Retina (tissue), 1 donor: ENCODE results near the gene MPIG6B.

Experiments
- DNase-seq: peaks from one replicate; pipeline ENCODE4 v3.0.0-alpha.2; 2016

Gene MPIG6B

GRCh38 chr6:31723980-31724691 lies 963 bp downstream of the MPIG6B start:
- DNase-seq, result no peak

DNA sequence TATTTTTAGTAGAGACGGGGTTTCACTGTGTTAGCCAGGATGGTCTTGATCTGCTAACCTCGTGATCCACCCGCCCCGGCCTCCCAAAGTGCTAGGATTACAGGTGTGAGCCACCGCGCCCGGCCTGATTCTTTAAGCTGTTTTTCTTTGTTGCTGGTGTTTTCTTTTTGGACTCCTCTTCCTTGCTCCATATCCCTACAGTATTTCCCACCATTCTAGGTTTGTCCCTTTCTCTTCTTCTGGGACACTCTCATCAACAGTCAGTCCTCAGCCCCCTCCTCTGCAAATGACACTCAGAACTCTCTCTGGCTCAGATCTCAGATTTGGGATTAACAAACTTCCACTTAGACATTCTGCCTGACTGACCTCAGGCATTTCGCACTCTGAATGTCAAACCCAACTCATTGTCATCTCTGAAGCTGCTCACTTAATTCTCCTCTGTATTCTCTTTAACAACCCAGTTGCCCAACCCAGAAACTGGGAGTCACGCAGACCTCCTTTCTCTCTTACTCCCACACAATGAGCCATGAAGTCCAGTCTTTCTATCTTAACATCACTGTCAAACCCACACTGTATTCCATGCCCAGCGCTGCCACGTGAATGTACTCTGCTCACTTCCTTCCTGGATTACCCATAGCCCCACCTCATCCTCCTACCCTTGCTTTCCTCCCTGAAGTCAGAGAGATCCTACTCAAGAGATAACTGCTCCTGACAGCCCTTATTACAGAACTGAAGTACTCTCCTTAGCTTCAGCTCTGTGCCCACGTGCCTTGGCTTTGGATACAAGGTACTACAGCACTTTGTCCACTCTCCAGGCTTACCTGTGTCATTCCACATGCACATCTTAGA lies 2.6 kb downstream of the MPIG6B start:
- DNase-seq, result no peak

DNA sequence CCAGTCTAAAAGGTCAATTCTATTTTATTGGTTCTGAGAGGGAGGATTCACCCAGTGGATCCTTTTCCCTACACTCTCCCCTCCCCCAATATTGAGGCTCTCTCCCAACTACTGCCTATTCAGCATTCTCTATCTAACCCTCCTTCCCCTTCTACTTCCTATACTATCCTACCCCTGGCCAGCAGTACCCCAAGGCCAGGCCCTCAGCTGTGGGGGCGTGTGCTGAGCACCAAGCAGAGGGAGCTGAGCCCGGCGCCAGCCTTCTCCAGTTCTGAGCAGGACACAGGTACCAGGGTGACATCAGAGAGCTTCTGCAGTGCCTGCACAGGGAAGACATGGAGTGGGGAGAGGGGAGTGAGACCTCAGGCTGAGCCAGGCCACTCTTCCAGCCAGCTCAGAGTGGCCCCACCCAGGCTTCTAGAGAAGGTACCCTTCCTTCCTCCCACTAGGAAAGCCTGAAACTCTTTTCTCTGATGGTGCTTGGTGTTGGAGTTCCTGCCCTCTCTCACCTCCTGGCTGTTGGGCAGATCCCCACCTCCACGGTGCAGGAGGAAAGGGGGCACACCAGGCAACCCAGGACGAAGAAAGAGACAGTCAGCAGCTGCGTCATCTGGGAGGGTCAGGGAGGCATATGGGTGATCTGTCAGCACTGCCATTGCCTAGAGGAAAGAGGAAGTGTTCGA lies 4.0 kb downstream of the MPIG6B start:
- no peak for DNase-seq

- DNase-seq, result no peak
These were observed 4.8 kb downstream of the MPIG6B start for GRCh38 chr6:31727717-31728671.

- DNase-seq, result peak; percentile 28
These were observed 5.8 kb downstream of the MPIG6B start, which contains the start of gene DDAH2 for GRCh38 chr6:31728767-31729514. Gene DDAH2 (minus strand): TSS chr6:31729299. CDS start chr6:31729161, 138 bp downstream.

DNA sequence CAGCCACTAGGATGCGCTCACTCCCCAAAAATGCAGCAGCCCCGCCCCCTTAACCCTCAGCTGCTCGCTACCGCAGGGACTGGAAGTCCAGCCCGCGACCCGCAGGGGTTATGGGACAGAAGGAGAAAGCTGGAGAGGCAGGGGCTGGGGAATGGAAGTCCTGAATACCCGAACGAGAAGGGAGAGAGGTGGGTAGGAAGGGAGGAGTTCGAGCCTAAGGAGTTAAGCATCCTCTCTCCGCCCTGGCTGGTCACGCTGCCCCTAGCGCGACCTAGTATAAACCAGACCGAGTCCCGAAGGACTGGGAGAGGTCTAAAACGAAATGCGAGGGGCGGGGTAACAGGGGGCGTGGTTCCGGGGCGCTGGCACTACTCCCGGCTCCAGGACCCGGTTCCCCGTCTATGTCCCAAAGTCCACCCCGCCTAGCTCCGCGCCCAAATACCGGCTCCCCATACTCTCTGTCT lies 6.4 kb downstream of the MPIG6B start:
- DNase-seq, result peak; percentile 96

GRCh38 chr6:31729979-31730630 lies 6.9 kb downstream of the MPIG6B start:
- peak; percentile 97 for DNase-seq

DNA sequence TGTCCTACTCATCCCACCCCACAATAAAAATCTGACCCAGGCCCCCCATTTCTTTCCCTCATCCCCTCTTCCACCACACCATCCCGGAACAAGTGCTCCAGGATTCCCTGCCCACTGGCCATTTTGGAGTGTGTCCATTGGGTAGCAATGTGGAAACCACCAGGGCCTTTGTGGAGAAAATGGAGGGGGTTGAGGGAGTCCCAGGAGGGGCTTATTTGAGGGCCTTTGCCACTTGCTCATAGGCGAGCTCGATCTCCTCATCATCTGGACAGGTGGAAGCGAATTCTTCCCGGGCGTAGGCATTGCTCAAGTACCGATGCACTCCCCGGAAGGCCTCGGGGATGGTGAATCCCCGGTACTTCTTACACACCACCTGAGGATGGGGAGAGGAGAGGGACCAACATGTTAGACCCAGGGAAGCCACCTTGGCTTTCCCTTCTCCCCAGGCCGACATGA lies 7.5 kb downstream of the MPIG6B start:
- no peak for DNase-seq

DNA sequence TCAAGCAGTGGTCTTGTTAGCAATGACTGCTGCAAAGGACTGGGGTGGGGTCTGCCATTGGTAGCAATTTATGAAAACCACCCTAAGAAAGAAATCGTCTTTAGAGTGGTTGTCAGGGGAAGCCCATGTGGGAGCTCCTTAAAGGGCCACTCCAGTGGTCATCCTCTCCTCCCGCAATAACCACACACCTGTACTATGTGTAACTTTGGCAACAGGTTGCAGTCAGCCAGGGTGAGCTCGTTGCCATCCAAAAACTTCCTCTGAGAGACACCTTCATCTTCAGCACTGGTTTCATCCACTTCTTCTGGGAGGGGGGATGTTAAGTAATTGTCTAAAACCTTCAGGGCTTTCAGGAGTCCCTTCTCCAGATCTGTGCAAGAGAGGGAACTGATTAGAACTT lies 8.9 kb downstream of the MPIG6B start:
- DNase-seq, result no peak

DNA sequence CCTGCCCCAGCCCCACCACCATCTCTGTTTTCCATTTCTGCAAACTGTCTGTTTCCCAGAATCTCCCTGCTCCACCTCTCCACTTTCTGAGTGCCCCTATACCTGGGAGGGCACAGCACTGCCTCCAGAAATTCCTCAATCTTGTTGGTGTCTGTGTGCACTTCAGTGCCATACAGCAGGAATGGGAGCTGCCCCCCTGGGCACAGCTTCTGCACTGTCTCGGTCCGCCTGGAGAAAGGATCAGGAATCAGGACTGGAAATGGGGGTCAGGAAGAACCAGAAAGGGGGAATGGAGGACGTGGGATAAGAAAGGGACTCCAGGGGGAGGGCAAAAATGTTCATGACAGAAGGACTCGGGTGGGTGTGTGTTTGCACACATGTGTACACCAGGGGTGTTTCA lies 10.6 kb downstream of the MPIG6B start:
- DNase-seq, result no peak

- no peak for DNase-seq
These were observed 11.2 kb downstream of the MPIG6B start for GRCh38 chr6:31734247-31734820.

DNA sequence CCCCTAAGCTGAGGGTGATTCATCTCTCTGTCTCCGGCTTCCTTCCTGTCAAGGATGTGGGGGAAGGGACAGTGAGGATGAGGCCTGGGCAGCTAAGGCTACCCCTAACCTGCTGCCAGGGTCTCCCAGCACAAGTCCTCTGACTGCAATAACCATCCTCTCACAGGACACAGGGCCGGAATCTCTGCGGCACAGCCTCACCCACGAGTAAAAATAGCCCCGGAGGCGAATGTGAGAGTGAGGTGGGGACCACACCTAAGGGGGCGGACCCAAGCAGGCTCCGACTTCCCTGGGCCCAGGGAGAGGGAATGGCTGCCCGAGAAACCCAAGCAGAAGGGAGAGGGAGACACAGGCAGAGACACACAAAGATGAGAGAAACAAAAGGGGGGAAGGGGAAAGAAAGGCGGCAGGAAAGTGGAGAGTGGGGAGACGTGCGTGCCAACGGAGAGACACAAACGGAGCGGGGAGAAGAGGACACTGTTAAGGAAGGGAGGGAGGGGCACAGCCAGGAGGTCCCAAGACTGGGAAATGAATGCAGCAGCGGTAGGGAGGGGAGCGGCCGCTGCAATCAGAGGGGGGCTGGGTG lies 11.7 kb downstream of the MPIG6B start:
- peak; percentile 59 for DNase-seq

DNA sequence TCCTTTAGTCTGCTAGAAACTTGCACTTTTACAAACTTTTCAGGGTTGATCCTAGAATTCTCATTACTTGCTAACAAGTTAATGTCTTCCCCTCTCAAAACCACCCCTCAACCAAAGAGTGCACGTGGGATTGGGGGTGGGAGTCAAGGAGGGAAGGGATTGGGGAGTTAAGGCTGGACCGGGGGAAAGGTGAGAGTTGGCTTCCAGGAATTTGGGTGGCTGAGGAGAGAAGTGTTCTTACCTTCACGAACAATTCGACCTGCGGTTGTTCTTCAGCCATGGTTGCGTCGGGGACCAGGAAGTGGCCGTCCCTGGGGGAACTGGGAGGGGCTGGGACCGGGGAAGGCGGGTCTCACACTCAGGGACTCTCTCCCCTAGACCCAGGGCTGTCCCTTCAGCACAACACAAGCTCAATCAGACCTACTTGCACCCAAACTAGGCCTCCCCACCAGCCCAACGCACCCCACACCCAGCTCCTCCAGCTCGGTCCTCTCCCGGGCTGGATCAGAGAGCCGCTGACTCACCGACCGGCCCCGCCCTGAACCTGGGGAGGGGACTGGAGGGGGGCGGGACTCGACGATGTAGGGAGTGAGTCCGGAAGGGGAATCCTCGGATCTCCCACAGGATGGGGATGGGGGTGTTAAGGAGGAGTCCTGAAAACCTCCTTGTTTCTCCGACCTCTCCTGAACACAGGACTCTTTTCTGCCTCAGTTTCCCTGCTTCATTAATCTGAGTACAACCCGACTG lies 13.0 kb downstream of the MPIG6B start, which contains the start of gene CLIC1:
CLIC1 (minus strand) TSS at position 510 of the 747 bp plus-strand sequence; CDS start at position 280, 230 bp downstream.
- peak; percentile 72 for DNase-seq

DNA sequence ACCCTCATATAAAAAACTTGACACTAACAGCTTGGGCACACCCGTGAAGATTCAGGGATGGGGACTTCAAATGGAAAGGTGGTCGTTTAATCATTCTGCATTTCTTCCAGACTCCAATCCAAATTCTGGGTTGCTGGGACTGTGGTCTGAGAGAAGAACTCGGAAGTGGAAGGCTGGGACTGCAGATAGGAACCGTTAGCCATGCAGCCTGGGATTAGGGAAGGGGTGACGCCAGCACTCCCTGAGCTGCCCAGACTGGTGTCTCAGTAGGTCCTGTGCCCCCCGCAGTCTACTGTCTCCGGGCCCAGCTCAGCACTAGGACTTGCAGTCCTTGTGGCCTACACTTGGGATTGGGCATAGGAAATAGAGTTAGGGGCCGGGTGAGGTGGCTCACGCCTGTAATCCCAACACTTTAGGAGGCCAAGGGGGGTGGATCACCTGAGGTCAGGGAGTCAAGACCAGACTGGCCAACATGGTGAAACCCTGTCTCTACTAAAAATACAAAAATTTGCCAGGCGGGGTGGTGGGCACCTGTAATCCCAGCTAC lies 13.7 kb downstream of the MPIG6B start:
- DNase-seq, result peak; percentile 33

GRCh38 chr6:31737315-31737990 lies 14.3 kb downstream of the MPIG6B start:
- DNase-seq, result peak; percentile 59

DNA sequence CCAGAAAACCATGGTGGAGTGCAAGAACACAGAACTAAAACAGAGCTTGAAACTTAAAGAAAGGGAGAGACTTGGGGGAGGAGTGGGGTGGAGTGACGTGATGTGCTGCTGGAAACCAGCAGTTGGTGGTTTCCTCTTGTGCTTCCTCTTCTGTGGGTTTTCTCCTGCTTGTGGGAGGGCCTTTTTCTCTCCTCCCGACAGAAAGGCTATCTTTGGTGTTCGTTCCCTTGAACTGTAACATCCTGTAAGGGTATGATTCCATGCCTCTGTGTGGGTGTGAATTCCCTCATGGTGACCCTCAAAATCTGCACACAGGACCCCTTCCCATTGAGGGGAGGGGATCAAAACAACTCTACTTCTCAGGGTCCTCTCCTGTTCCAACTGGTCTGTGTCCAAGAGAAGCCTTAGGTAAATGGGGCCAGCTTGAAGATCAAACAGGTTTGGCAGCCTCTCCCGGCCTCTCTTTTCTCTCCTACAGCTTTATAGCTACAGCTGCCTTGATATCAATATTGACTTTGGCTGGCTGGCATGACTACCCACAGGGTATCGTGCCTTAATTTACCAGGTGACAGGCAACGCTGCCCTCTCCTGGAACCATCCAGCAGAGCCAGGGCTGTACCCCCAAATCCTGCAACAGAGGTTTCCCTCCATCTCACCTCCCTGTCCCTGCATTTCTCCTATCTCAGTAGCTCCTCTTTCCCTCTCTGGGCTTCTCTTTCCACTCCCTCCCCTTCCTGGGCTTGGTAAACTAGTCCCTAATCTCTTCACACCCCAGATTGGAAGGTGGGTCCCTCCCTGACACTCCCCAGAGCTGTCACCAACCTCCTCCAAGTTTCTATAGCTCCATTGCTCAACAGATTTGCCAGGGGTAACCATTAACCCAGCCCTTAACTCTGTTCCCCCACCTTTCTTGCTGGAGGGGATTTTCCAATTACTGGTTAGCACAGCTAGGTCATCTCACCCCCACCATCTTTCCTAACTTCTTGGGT lies 15.1 kb downstream of the MPIG6B start:
- DNase-seq, result peak; percentile 54
